ENCODE data around the gene MYO3B. TPM values are rescaled to one million over a fixed set of nuclear protein-coding genes. Genes with fewer than 3 reads are reported as not detected.
A peak's percentile ranks its signal among the peaks of the same experiment; 100 is the strongest.

MYO3B gene
- total and polyA plus RNA-seq, 5 donors: not detected

DNA sequence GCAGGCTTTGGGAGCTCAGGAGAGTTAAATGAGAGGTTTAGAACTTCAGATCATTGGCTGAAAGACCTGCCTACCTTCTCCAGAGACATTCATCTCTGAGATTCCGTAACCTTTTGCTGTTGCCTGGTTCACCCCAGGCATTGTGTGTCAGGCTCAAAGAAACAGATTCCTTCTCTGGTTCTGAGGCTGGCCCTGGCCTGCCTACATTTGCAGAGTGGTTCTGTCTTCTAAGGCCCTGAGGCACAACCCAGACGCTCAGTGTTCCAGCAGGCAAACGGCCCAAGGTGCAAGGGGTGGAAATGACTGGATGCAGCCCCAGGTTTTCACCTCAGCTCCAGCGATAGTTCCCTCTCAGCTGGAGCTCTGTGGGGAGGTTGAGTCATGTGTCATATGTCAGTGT lies 48.3 kb downstream of the MYO3B start:
- no peaks in the 10 kb centered on the region for H3K27me3 ChIP-seq (ENCODE audit: control insufficient read depth, insufficient read depth)
- H3K27ac ChIP-seq (ENCODE audit: low read length): no peak overlapping the region
- ATAC-seq: no peak
- H3K4me3 ChIP-seq (ENCODE audit: low read length): no peak overlapping the region
- DNase-seq: no peak
- H3K4me1 ChIP-seq (ENCODE audit: control insufficient read depth, insufficient read depth, low read length): peaks cover 2% of the 10 kb centered on the region
- intact Hi-C loops (cut with DNase I): no loop called here
- no peaks in the 10 kb centered on the region for H3K9me3 ChIP-seq (ENCODE audit: control insufficient read depth, low read length)
- 84% methylated on average over 4 of the region's 4 CpGs for WGBS

DNA sequence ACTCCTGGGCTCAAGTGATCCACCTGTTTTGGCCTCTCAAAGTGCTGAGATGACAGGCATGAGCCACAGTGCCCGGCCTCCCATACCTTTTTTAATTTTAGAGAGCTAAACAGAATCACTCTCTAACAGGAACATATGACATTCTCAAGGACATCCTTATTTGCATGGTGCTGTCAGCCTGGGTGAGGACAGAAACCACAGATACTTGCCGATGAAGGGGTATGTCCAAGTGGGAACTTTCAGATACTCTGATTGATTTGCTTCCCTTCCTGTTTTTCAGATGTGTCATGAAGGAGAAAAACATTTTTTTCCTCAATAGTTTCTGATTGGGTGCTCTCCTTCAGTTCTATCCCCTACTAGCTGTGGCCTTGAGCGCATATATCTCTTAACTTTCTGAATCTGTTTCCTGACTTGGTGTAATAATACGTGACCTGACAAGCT lies 49.6 kb downstream of the MYO3B start:
- H3K27me3 ChIP-seq (ENCODE audit: control insufficient read depth, insufficient read depth): no peaks in the 10 kb centered on the region
- intact Hi-C loops (cut with DNase I): no loop called here
- no peaks in the 10 kb centered on the region for H3K4me1 ChIP-seq (ENCODE audit: control insufficient read depth, insufficient read depth, low read length)
- no peaks in the 10 kb centered on the region for H3K9me3 ChIP-seq (ENCODE audit: control insufficient read depth, low read length)
- H3K4me3 ChIP-seq (ENCODE audit: low read length): no peak overlapping the region
- ATAC-seq: no peak
- 66% methylated on average over 4 of the region's 4 CpGs for WGBS
- no peak for DNase-seq
- no peak overlapping the region for H3K27ac ChIP-seq (ENCODE audit: low read length)

GRCh38 chr2:170227951-170228350 lies 50.0 kb downstream of the MYO3B start:
- ATAC-seq (no peak), DNase-seq (no peak)
- 69% methylated on average over 4 of the region's 4 CpGs for WGBS
- Histone ChIP-seq H3K27ac (ENCODE audit: low read length) (no peak overlapping the region), H3K4me3 (ENCODE audit: low read length) (no peak overlapping the region), H3K9me3 (ENCODE audit: control insufficient read depth, low read length) (no peaks in the 10 kb centered on the region), H3K27me3 (ENCODE audit: control insufficient read depth, insufficient read depth) (no peaks in the 10 kb centered on the region), H3K4me1 (ENCODE audit: control insufficient read depth, insufficient read depth, low read length) (no peaks in the 10 kb centered on the region)
- intact Hi-C loops (cut with DNase I): no loop called here

GRCh38 chr2:170228429-170228828 lies 50.5 kb downstream of the MYO3B start:
- ATAC-seq: no peak
- WGBS: 89% methylated on average over 3 of the region's 3 CpGs
- H3K4me1 ChIP-seq (ENCODE audit: control insufficient read depth, insufficient read depth, low read length): no peaks in the 10 kb centered on the region
- no peak overlapping the region for H3K4me3 ChIP-seq (ENCODE audit: low read length)
- H3K27me3 ChIP-seq (ENCODE audit: control insufficient read depth, insufficient read depth): no peaks in the 10 kb centered on the region
- no peaks in the 10 kb centered on the region for H3K9me3 ChIP-seq (ENCODE audit: control insufficient read depth, low read length)
- intact Hi-C loops (cut with DNase I): no loop called here
- no peak for DNase-seq
- no peak overlapping the region for H3K27ac ChIP-seq (ENCODE audit: low read length)

DNA sequence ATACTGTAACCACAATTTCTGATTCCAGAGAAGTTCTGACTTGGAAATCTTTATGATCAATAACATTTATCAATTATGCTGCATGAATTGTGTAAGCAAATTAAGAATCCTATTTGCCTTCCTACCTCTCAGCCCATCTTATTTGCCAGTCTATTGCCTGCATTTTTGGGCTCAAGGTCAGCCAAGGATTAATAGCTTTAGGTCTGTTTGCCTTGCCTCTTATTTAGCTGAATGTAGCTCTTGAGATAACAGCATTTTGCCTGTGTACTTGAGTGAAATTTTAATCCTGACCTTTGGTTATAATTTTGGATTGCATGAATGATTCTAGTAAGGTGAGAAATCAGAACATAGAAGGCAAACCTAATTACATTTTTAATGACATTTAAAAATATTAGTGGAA lies 51.2 kb downstream of the MYO3B start:
- intact Hi-C loops (cut with DNase I): no loop called here

GRCh38 chr2:170229744-170230143 lies 51.8 kb downstream of the MYO3B start:
- no peak for ATAC-seq
- 78% methylated on average over 2 of the region's 2 CpGs for WGBS
- H3K9me3 ChIP-seq (ENCODE audit: control insufficient read depth, low read length): no peaks in the 10 kb centered on the region
- no peak for DNase-seq
- no peaks in the 10 kb centered on the region for H3K4me1 ChIP-seq (ENCODE audit: control insufficient read depth, insufficient read depth, low read length)
- no peak overlapping the region for H3K4me3 ChIP-seq (ENCODE audit: low read length)
- H3K27me3 ChIP-seq (ENCODE audit: control insufficient read depth, insufficient read depth): no peaks in the 10 kb centered on the region
- H3K27ac ChIP-seq (ENCODE audit: low read length): no peak overlapping the region
- intact Hi-C loops (cut with DNase I): loop anchor here in 1 of 4 donors (10.0 kb wide), 1 partner anchor 585 kb away; the partner anchor contains the start of gene GAD1

More for the DNA sequence above, 51.2 kb downstream of the MYO3B start:
- Histone ChIP-seq H3K27me3 (ENCODE audit: control insufficient read depth, insufficient read depth) (no peaks in the 10 kb centered on the region), H3K27ac (ENCODE audit: low read length) (no peak overlapping the region), H3K4me3 (ENCODE audit: low read length) (no peak overlapping the region), H3K9me3 (ENCODE audit: control insufficient read depth, low read length) (no peaks in the 10 kb centered on the region), H3K4me1 (ENCODE audit: control insufficient read depth, insufficient read depth, low read length) (no peaks in the 10 kb centered on the region)
- DNase-seq: no peak
- no peak for ATAC-seq

DNA sequence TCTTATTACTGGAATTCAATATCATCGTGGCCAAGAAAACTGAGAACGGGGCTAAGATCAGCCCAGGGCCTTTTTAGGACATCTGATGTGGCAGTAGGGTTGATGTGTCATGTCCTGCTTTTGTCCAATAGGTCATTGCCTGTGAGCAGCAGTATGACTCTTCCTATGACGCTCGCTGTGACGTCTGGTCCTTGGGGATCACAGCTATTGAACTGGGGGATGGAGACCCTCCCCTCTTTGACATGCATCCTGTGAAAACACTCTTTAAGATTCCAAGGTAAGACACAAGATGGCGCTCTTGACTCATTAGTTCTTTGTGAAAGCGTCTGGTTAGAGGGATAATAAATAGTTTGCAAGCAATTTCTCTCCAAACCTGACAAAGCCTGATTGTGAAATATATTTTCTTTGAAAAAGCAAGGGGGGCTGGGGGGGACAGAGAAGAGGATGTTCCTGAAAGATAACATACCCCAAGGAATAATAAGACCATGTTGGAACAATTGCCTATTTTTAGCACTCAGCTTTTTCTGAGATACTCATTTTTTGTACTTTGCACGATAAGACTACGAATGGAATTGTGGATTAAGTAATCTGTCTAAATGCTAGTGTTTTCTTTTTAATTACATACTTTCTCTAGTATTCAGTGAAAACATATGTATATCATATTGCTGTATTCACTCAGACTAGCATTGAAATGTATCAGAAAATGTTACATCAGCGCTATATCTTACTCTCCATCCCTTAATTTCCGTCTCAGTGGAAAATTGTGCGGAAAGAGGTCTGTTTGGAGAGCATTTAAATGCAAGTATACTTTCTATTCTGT lies 58.1 kb downstream of the MYO3B start:
- Histone ChIP-seq H3K9me3 (ENCODE audit: control insufficient read depth, low read length) (no peaks in the 10 kb centered on the region), H3K27ac (ENCODE audit: low read length) (no peak overlapping the region), H3K4me3 (ENCODE audit: low read length) (no peak overlapping the region), H3K27me3 (ENCODE audit: control insufficient read depth, insufficient read depth) (no peaks in the 10 kb centered on the region), H3K4me1 (ENCODE audit: control insufficient read depth, insufficient read depth, low read length) (no peaks in the 10 kb centered on the region)
- 28% methylated on average over 12 of the region's 12 CpGs for WGBS
- peak; percentile 18 to 51 for ATAC-seq
- peak in 1 of 3 donors; percentile 33 for DNase-seq
- intact Hi-C loops (cut with DNase I): loop anchor here in 2 of 4 donors (5.0 to 10.0 kb wide), 2 partner anchors 576 to 579 kb away; partner anchors contain the start of gene GAD1 (in 1 of the 2)

DNA sequence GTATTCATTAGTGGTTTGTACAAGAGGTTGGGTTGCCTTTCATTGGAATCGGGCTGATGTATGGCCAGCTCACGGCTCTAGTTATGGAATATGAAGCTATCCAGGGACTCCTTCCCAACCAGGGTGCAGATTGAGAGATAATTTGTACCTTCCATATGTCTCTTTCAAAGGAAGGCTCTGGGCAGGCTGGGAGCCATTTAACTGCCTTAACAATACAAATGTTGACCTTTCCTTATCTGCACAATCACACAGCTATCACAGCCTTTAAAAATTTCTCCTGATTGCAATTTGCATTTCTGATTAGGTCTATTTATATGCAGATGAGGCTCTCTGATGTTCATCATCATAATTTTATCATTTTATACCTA lies 58.7 kb downstream of the MYO3B start:
- Histone ChIP-seq H3K27me3 (ENCODE audit: control insufficient read depth, insufficient read depth) (no peaks in the 10 kb centered on the region), H3K9me3 (ENCODE audit: control insufficient read depth, low read length) (no peaks in the 10 kb centered on the region), H3K4me1 (ENCODE audit: control insufficient read depth, insufficient read depth, low read length) (no peaks in the 10 kb centered on the region), H3K27ac (ENCODE audit: low read length) (no peak overlapping the region), H3K4me3 (ENCODE audit: low read length) (no peak overlapping the region)
- no peak for DNase-seq
- intact Hi-C loops (cut with DNase I): loop anchor here in 2 of 4 donors (5.0 to 10.0 kb wide), 2 partner anchors 576 to 578 kb away; partner anchors contain the start of gene GAD1 (in 1 of the 2)
- no peak for ATAC-seq
- WGBS: 46% methylated on average over 2 of the region's 2 CpGs

- H3K4me1 ChIP-seq (ENCODE audit: control insufficient read depth, insufficient read depth, low read length): no peaks in the 10 kb centered on the region
- H3K4me3 ChIP-seq (ENCODE audit: low read length): no peak overlapping the region
- WGBS: 71% methylated on average over 4 of the region's 4 CpGs
- ATAC-seq: no peak
- no peaks in the 10 kb centered on the region for H3K27me3 ChIP-seq (ENCODE audit: control insufficient read depth, insufficient read depth)
- intact Hi-C loops (cut with DNase I): loop anchor here in 2 of 4 donors (5.0 to 10.0 kb wide), 2 partner anchors 575 to 577 kb away; partner anchors contain the start of gene GAD1 (in 1 of the 2)
- no peaks in the 10 kb centered on the region for H3K9me3 ChIP-seq (ENCODE audit: control insufficient read depth, low read length)
- H3K27ac ChIP-seq (ENCODE audit: low read length): no peak overlapping the region
- no peak for DNase-seq
Measured at GRCh38 chr2:170237572-170238120, 59.7 kb downstream of the MYO3B start.

DNA sequence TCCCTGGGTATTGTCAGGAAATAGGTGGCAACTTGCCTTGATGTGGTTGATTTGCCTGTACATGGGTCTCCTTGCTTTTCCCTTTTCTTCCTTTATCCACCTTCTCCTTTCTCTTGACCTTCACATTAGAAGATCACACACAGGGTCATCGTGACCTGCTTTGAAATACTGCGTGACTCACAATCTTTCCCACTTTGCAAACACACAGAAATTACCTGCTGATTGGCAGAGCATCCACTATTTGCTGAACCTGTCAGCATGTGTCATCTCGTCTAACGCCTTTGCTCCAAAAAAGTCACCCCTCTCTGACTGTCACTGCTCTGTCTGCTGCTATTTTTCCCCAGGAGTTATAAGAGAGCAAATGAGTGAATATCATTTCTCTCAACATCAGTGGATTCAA lies 60.8 kb downstream of the MYO3B start:
- 84% methylated on average over 4 of the region's 4 CpGs for WGBS
- Histone ChIP-seq H3K27ac (ENCODE audit: low read length) (no peak overlapping the region), H3K4me3 (ENCODE audit: low read length) (no peak overlapping the region), H3K4me1 (ENCODE audit: control insufficient read depth, insufficient read depth, low read length) (no peaks in the 10 kb centered on the region), H3K27me3 (ENCODE audit: control insufficient read depth, insufficient read depth) (no peaks in the 10 kb centered on the region), H3K9me3 (ENCODE audit: control insufficient read depth, low read length) (no peaks in the 10 kb centered on the region)
- DNase-seq (no peak), ATAC-seq (no peak)
- intact Hi-C loops (cut with DNase I): loop anchor here in 2 of 4 donors (5.0 to 10.0 kb wide), 2 partner anchors 574 to 576 kb away; partner anchors contain the start of gene GAD1 (in 1 of the 2)

DNA sequence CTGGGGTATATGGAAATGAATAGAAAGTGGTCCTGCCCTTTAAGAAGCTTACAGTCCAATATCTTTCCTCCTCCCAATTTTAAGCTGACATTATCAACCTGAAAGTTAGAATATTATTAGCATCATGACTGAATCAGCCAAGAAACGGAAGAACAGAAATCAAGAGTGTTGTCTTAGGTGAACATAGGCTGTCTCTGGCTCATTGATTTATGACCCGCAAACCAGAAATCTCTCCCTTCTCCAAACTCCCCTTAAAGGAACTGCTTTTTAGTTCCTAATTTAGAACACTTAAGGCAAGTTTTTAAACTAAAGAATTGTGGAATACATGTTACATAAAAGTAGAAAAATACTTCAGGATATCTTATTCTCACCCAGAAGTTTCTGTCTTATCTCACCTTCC lies 62.7 kb downstream of the MYO3B start:
- intact Hi-C loops (cut with DNase I): loop anchor here in 1 of 4 donors (10.0 kb wide), 1 partner anchor 634 kb away; no protein-coding TSS in a partner anchor
- H3K4me1 ChIP-seq (ENCODE audit: control insufficient read depth, insufficient read depth, low read length): no peaks in the 10 kb centered on the region
- H3K27ac ChIP-seq (ENCODE audit: low read length): no peak overlapping the region
- no peak overlapping the region for H3K4me3 ChIP-seq (ENCODE audit: low read length)
- WGBS: 70% methylated on average over 2 of the region's 2 CpGs
- DNase-seq (no peak), ATAC-seq (no peak)
- no peaks in the 10 kb centered on the region for H3K27me3 ChIP-seq (ENCODE audit: control insufficient read depth, insufficient read depth)
- no peaks in the 10 kb centered on the region for H3K9me3 ChIP-seq (ENCODE audit: control insufficient read depth, low read length)

Data from right cardiac atrium (tissue), 5 donors.